GM12878 (cell line): Measurements from ENCODE around the gene CNTNAP2.

ENCODE experiments used
- KLF5 ChIP-seq: fragments of 450-650 bp; IDR thresholded peaks from 2 replicates; pipeline ENCODE4 v1.6.1; 2014; ENCODE audit warnings: mild to moderate bottlenecking; ENCODE audit not compliant: partially characterized antibody
- SMC3 ChIP-seq: IDR thresholded peaks from 2 replicates; pipeline ENCODE4 v1.6.1; 2011; ENCODE audit warnings: low read length, improper control_type of control experiment, borderline replicate concordance

DNA sequence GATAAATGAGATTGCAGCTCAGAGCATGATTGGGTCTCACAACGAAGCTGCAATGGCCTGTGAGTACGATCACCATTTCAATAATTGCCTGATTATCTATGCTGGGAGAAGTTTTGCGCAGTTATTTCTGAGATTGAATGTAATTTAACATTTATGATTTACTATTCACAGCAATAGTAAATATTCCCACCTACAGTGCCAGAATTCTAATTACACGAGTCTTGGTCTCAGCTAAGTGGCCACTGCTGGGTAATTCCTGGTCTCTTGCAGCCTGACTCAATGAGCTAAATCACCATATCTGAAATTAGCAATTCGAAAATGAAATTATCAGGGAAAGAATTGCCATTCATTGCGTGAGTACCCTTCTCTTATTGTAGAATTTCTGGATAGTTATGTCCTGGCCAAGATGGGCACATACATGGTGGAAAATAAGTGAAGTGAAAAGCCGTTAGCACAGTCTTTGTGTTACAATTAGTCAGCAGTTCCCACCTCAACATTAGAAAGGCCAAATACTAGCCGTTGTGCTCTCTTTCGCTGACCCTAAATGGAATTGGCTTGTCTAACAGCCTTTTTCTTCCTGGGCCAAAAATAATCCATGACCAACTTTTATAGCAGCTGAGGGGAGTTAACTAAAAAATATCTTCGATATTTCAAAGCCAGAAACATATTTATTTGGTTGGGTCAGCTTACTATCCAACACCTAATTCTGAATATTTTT lies 1793.0 kb downstream of the CNTNAP2 start:
- TF ChIP-seq SMC3: no peak
- no peak for TF ChIP-seq KLF5
